Measurements from ENCODE around the gene GPR143.

The GPR143 gene

DNA sequence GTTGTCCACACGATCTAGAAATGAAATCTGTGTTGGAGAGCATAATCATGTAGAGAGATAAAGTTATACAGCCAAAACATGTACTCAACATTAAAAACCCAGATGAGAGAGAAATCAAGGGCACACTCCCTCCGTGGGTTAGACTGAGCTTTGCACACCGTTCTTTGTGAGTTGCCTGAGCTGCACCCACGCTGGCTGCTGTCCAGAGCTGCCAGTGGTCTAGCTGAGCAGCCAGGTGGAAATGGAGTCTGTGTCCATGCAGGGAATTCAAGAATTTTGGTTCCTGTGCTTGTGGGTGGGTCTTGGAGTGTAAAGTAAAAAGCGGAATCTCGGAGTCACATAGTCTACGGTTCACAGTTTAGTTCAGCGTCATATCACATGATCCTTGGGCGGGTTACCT, 84.6 kb downstream of the GPR143 start:
- Histone ChIP-seq H3K27ac (no peak overlapping the region), H3K36me3 (ENCODE audit: insufficient read depth, low read length) (no peaks in the 10 kb centered on the region), H3K4me3 (no peak overlapping the region), H3K9ac (ENCODE audit: insufficient read length) (no peak overlapping the region), H3K9me3 (ENCODE audit: low read depth, low read length) (no peaks in the 10 kb centered on the region)
- no peak for TF ChIP-seq EZH2 (IDR thresholded peaks at IDR 0.05)
- TF ChIP-seq FOXP2 (optimal IDR thresholded peaks at IDR 0.05; ENCODE audit: control extremely low read depth, extremely low read length, insufficient read depth), result no peak
- TF ChIP-seq POLR2AphosphoS5 (IDR thresholded peaks at IDR 0.05; ENCODE audit: borderline replicate concordance, low read depth, low read length), result no peak
- no peak for DNase-seq (ENCODE audit: low read depth, low spot score)

DNA sequence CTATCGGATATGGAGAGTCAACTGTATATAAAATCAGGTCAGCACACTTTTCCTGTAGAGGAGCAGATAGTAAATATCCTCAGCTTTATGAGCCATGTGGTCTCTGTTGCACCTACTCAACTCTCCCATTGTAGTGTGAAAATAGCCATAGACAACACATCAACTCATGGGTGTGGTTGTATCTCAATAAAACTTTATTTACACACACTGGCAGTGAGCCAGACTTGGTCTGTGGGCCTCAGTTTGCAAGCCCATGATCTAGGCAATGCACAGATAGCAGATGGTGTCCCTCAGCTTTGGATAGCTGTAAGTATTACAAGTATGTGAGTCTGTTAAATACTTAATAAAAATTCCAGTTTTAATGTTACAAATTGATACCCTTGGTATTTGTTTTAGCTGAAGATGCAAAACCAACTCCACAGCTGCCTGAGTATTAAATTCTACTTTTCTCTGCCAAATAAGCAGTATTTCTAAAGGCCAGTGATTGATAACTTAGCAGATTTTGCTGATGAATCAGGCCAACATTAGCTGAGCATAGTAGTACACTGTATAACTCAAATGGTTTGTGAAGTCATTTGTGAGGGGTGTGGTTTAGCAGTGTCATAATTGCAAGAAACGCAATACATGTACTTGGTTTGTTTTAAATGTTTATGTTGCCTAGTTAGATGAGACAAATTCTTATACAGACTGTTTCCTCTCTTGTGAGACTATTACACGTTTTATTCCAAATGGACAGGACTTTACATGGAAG, 87.3 kb downstream of the GPR143 start:
- DNase-seq (ENCODE audit: low read depth, low spot score), result no peak
- Histone ChIP-seq H3K36me3 (ENCODE audit: insufficient read depth, low read length) (no peaks in the 10 kb centered on the region), H3K9ac (ENCODE audit: insufficient read length) (no peak overlapping the region), H3K27ac (no peak overlapping the region), H3K4me3 (no peak overlapping the region), H3K9me3 (ENCODE audit: low read depth, low read length) (no peaks in the 10 kb centered on the region)
- TF ChIP-seq FOXP2 (optimal IDR thresholded peaks at IDR 0.05; ENCODE audit: control extremely low read depth, extremely low read length, insufficient read depth), result no peak
- TF ChIP-seq EZH2 (IDR thresholded peaks at IDR 0.05), result no peak
- no peak for TF ChIP-seq POLR2AphosphoS5 (IDR thresholded peaks at IDR 0.05; ENCODE audit: borderline replicate concordance, low read depth, low read length)

DNA sequence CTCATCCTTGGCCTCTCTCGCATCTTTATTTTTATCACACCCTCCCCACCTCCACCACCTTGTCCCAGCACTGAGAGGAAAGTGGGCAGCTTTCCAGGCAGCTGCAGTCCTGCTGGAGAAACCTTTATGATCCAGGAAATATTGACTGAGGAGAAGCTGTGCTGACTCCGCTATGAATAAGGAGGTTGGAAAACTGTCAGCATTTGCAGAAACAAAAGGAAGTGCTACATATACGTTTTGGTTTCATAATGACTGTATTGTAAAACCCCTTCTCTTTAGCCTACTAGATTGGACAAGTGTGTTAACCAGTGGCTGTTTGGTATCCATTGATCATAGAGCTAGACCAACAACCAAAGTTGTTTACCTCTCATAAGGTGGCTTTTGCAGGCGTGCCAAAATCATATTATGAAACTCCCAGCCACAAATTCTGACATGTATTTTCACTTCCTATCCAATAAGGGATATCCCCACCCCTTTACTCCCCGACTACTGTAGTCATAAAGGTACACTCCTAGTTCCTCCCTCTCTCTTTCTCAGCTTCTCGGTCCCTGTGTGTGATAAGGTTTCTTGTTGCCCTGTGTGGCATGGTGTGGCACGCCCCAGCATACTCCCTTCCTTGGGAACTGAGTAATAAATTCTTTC, 88.4 kb downstream of the GPR143 start:
- H3K9ac ChIP-seq (ENCODE audit: insufficient read length), result no peak overlapping the region
- H3K36me3 ChIP-seq (ENCODE audit: insufficient read depth, low read length), result no peaks in the 10 kb centered on the region
- no peak for DNase-seq (ENCODE audit: low read depth, low spot score)
- H3K9me3 ChIP-seq (ENCODE audit: low read depth, low read length), result no peaks in the 10 kb centered on the region
- H3K27ac ChIP-seq, result no peak overlapping the region
- TF ChIP-seq POLR2AphosphoS5 (IDR thresholded peaks at IDR 0.05; ENCODE audit: borderline replicate concordance, low read depth, low read length) (no peak), EZH2 (IDR thresholded peaks at IDR 0.05) (no peak), FOXP2 (optimal IDR thresholded peaks at IDR 0.05; ENCODE audit: control extremely low read depth, extremely low read length, insufficient read depth) (no peak)
- H3K4me3 ChIP-seq, result no peak overlapping the region

DNA sequence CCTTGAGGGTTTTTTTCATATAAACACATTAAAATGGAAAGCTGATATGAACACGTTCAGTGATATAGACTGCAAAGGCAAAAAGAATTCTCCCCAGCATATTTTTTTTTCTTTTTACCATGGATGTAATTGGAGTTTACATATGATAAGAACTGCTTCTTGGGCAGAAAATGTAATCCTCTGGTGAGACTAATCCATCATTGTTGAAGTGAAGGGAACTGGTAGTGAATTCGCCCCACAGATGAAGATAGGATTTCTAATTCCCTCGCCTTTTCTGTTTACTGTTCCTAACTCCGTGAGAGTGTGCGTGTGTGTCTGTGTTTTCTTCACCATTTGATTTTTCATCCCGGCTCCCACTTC, 88.9 kb downstream of the GPR143 start:
- no peak overlapping the region for H3K4me3 ChIP-seq
- H3K9ac ChIP-seq (ENCODE audit: insufficient read length), result no peak overlapping the region
- no peaks in the 10 kb centered on the region for H3K9me3 ChIP-seq (ENCODE audit: low read depth, low read length)
- H3K27ac ChIP-seq, result no peak overlapping the region
- H3K36me3 ChIP-seq (ENCODE audit: insufficient read depth, low read length), result no peaks in the 10 kb centered on the region
- TF ChIP-seq FOXP2 (optimal IDR thresholded peaks at IDR 0.05; ENCODE audit: control extremely low read depth, extremely low read length, insufficient read depth), result no peak
- no peak for TF ChIP-seq EZH2 (IDR thresholded peaks at IDR 0.05)
- TF ChIP-seq POLR2AphosphoS5 (IDR thresholded peaks at IDR 0.05; ENCODE audit: borderline replicate concordance, low read depth, low read length), result no peak
- DNase-seq (ENCODE audit: low read depth, low spot score), result no peak

DNA sequence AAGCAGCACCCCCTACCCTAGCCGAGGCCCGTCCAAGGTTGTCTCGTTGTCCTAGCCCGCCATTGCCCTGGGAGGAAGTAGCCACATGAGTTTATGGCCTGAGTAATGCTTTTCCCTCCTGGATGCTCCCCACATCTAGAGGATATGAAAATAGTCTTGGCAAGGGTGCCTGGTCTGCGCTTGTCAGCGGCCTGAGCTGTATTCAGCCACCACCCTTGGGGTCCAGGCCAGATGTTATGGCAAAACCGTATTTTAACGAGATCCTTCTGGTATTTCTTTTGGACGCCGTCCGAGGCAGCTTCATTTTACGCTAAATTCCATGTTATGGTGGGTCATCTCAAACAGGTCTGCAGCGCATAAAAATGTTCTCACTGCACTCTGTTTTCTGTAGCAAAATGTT, 89.3 kb downstream of the GPR143 start:
- Histone ChIP-seq H3K27ac (no peak overlapping the region), H3K36me3 (ENCODE audit: insufficient read depth, low read length) (no peaks in the 10 kb centered on the region), H3K4me3 (no peak overlapping the region), H3K9ac (ENCODE audit: insufficient read length) (no peak overlapping the region), H3K9me3 (ENCODE audit: low read depth, low read length) (no peaks in the 10 kb centered on the region)
- no peak for TF ChIP-seq EZH2 (IDR thresholded peaks at IDR 0.05)
- no peak for DNase-seq (ENCODE audit: low read depth, low spot score)

All from SK-N-MC (cell line).